NCI-H2171 treated with DMSO at 0.1 percent for 48 hours (cell line): ENCODE measurements around the gene NSMCE3.
"Not testable (repeated sequence)": the region's sequence is repeated elsewhere in the genome, so short reads cannot be mapped to it uniquely, and the experiment has no call there.

Experiments used
- DNase-seq: peaks from one replicate; lab custom pipeline; 2025; lab: John Stamatoyannopoulos, UW

Gene NSMCE3

DNA sequence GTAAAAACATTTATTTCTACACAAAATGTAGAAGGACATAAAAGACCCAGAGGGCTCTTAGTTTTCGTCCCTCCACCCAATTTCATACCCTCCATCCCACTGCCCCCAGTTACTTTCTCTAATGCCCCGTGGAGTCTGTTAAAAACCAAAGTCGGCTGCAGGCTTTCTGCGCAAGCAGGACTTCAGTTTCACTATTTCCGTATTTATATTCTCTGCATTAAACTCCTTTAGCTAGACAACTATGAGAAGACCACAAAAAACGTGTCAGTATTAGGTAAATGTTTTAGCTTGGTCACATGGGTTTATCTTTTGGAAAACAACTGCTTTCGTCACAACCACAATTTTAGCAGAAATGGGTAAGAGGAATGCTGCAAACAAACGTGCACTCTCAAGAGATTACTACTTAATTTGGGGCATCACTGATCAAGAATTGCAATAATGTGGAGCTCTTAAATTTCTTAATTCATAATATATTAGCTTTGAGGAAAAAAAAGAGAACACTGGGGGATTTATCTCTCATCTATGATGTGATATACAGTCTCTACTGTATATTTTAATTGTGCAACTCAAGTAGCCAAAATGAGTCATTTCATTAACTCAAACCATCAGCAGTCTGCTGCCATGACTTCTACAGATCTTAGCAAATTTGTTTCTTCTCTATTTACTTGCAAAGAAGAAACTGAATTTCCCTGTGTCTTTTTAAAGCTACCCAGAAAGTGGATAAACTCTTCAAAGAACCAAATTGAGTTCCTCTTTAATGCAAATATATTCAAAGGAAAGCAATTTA, 740 bp upstream of the NSMCE3 start:
- DNase-seq: no peak

GRCh38 chr15:29268706-29269484, 727 bp downstream of the NSMCE3 start:
- DNase-seq: peak; percentile 36

DNA sequence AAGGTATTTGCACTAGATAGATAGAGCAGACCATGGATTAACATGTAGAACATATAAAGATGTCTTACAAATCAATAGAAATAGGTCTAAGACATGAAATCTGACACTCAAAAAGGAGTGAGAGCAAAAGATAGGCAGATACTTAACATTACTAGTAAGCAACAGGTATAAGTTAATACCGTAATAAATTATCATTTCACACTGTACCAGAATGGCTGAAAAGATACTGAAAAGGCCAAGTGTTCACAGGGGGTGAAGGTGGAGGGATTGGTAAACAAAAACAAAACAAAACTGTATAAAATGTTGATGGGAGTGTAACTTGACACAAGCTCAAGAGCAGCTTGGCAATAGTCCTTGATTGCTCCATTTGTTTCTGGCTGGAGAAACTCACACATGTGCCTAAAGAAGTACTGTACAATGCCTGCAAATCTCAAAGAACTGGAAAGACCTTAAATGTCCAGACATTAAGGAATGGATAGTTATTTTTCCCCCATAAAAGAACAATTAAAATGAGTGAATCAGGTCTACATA, 3.5 kb downstream of the NSMCE3 start:
- peak; percentile 2 for DNase-seq

- no peak for DNase-seq
Measured at GRCh38 chr15:29263289-29263688, 6.3 kb downstream of the NSMCE3 start.

DNA sequence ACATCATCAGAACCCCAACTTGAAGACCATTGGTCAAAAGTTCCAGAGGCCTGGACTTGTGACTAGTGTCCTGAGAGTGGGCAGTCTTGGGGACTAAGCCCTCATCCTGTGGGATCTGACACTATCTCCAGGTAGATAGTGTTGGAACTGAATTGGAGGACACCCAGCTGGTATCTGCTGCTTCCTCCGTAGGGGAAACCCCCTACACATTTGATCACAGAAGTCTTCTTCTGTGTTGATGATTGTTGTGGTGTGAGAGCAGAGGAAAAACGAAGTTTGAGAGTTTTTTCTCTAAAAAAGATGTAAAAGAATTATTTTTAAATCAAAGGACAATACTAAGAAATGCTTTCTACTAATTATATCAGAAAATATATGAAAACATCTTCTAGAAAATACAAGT, 6.9 kb downstream of the NSMCE3 start:
- DNase-seq: no peak

DNA sequence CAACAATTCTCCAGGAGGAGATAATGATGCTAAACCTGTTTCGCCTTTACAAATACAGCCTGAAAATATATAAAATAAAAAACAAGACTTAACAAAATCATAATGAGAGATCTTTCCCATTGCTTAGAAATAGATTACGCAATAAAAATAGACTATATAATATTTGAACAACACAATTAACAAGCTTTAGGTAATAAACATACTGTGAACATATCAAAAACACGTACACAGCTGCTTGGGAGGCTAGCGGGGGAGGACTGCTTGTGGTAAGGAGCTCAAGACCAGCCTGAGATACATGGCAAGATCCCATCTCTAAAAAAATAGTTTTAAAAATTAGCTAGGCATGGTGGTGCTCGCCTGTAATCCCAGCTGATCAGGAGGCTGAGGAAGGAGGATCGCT, 8.7 kb downstream of the NSMCE3 start:
- no peak for DNase-seq

DNA sequence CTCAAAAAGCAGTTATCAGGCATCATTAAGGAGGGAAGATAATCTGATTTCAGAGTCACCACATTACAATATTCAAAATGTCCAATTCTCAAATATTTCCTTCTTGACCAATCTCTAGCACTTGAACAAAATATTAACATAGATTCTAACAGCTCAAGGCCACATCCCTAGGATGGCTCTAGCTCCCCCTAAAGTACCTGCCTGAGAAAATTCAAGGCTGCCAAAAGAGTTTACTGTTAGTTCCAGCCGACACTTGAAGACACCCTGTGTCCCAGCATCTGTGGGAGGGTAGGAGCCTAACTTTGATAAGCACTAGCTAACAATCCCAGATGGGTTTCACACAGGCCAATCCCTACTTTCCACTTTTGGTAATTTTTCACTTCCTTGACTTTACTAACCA, 10.4 kb downstream of the NSMCE3 start:
- DNase-seq: no peak

DNA sequence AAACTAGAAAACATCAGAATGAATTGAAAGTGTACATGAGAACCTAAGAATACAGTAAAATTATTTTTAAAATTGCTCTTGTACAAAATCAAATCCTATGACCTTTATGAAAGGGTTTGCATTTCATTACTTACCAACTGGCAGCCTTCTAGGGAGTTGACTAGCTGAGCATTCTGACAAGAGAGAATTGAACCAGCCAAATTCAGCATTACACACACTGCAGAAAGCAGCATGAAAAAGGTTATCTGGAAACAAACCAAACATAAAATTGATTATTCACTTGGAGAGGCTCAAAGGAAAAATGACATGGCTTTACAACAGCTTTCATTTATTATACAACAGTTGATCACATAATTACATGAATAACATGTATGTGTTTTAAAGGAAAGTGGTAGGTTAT, 17.4 kb downstream of the NSMCE3 start:
- DNase-seq: no peak

GRCh38 chr15:29244544-29244943, 25.1 kb downstream of the NSMCE3 start:
- DNase-seq: no peak

DNA sequence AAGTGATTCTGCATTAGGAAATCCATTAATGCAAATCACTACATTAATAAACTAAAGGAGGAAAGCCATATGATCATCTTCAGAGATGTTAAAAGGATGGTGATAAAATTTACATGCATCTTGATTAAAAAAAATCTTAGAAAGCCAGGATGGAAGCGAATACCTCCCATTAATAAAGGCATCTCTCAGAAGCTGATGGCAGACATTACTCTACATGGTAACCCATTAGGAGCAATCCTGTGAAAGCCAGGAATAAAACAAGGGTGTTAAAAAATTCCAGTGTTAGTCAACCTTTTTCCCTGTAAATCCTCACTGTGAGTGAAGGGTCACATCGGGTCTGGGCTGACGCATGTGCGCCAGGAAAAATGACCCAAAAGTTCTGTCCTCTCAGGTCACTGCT, 25.5 kb downstream of the NSMCE3 start:
- DNase-seq: no peak

- DNase-seq: no peak
Measured at GRCh38 chr15:29242456-29243242, 27.0 kb downstream of the NSMCE3 start.

DNA sequence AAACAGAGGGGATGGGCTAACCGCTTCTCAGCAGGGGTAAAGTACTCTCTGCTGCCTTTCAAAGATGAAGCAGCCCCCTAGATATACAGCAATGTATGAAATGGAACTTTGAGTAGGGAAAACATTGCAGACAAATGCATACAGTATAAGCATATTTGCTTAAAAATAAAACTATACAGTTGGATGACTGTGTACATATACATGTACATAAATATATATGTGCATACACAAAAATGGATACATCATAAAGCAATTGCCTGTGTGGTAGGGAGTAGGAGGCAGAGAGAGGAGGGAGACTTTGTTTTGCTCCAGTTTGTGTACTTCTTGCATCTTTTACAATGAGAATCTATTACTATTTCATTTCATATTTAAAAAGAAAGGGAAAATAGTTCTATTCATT, 28.4 kb downstream of the NSMCE3 start:
- DNase-seq: no peak

- no peak for DNase-seq
Measured at GRCh38 chr15:29239395-29239794, 30.2 kb downstream of the NSMCE3 start.

GRCh38 chr15:29233566-29233965, 36.1 kb downstream of the NSMCE3 start:
- peak; percentile 5 for DNase-seq

DNA sequence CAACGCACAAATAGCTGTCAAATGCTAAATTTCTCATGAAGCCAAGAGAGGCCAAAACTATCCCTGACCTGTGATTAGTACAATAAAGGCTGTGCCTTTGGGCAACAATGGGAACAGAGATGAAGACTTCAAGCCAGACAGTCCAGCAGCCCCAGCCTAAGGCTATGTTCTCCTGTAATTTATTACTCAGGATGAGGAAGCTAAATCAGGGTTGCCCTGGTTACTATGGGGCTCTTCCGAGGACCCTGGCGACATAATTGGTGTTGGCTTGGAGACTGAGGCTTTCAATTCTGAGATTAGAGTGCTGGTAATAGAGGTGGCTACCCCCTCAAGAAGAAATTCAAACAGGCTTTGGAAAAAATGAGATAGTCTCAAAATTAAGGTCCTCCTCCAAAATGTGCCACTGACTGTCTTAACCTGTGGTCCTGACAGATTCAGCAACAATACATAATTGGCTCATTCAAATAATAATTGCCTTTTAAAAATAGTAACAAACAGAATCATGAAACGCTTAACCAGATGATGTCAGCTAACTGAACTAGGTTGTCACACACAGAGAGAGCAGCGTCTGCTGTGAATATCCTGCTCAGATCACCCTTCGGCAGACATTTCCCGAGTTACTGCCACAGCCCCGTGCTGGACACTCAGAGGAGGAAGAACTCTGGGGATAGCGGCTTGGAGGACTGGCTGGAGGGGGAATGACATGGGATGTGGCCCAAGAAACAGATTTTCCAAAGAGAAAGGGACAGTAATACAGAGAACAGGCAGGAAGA, 43.0 kb downstream of the NSMCE3 start:
- no peak for DNase-seq

- DNase-seq: no peak
Measured at GRCh38 chr15:29225534-29226234, 43.9 kb downstream of the NSMCE3 start.

GRCh38 chr15:29224987-29225363, 44.6 kb downstream of the NSMCE3 start:
- DNase-seq: not testable (repeated sequence)

GRCh38 chr15:29224235-29224986, 45.2 kb downstream of the NSMCE3 start:
- not testable (repeated sequence) for DNase-seq

GRCh38 chr15:29223640-29224039, 46.0 kb downstream of the NSMCE3 start:
- DNase-seq: no peak

DNA sequence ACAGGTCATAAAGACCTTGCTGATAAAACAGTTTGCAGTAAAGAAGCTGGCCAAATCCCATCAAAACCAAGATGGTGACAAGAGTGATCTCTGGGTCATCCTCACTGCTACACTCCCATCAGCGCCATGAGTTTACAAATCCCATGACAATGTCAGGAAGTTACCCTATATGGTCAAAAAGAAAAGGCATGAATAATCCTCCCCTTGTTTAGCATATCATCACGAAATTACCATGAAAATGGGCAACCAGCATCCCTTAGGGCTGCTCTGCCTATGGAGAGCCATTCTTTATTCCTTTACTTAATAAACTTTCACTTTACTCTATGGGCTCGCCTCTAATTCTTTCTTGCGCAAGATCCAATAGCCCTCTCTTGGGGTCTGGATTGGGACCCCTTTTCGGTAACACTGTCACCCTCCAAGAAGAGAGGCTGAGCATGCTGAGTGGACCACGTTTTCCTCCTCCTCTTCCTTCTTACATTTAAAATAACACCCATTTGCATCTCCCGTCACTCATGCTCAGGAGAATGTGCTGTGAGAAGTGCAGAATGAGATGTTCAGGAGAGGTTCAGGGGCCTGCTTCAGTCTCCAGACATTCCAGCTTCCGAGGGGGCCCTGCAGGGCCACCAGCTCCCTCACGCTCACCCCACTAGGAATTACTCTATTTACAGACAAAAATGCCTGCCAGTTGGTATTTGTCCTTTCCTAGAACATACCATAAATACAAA, 47.3 kb downstream of the NSMCE3 start:
- DNase-seq: no peak
